ENCODE data around the gene SLC4A1.

SLC4A1 gene

GRCh38 chr17:44216694-44217093, 51.2 kb downstream of the SLC4A1 start:
- peak overlapping the region; percentile 73 for H3K4me3 ChIP-seq (ENCODE audit: low read depth, low read length)
- no peak for TF ChIP-seq CTCF (IDR thresholded peaks at IDR 0.05; ENCODE audit: borderline replicate concordance, insufficient read depth, low read depth, low read length)

- peak overlapping the region; percentile 73 for H3K4me3 ChIP-seq (ENCODE audit: low read depth, low read length)
- no peak for TF ChIP-seq CTCF (IDR thresholded peaks at IDR 0.05; ENCODE audit: borderline replicate concordance, insufficient read depth, low read depth, low read length)
These were observed 51.8 kb downstream of the SLC4A1 start for GRCh38 chr17:44216173-44216572.

- TF ChIP-seq CTCF (IDR thresholded peaks at IDR 0.05; ENCODE audit: borderline replicate concordance, insufficient read depth, low read depth, low read length), result no peak
- H3K4me3 ChIP-seq (ENCODE audit: low read depth, low read length), result no peak overlapping the region
These were observed 53.0 kb downstream of the SLC4A1 start for GRCh38 chr17:44214896-44215295.

- TF ChIP-seq CTCF (IDR thresholded peaks at IDR 0.05; ENCODE audit: borderline replicate concordance, insufficient read depth, low read depth, low read length), result no peak
- no peak overlapping the region for H3K4me3 ChIP-seq (ENCODE audit: low read depth, low read length)
These were observed 53.8 kb downstream of the SLC4A1 start for GRCh38 chr17:44214230-44214494.

GRCh38 chr17:44213403-44214229, 54.3 kb downstream of the SLC4A1 start:
- no peak overlapping the region for H3K4me3 ChIP-seq (ENCODE audit: low read depth, low read length)

GRCh38 chr17:44212507-44213402, 55.2 kb downstream of the SLC4A1 start:
- TF ChIP-seq CTCF (IDR thresholded peaks at IDR 0.05; ENCODE audit: borderline replicate concordance, insufficient read depth, low read depth, low read length), result no peak
- no peak overlapping the region for H3K4me3 ChIP-seq (ENCODE audit: low read depth, low read length)

More at GRCh38 chr17:44213403-44214229, 54.3 kb downstream of the SLC4A1 start:
- TF ChIP-seq CTCF (IDR thresholded peaks at IDR 0.05; ENCODE audit: borderline replicate concordance, insufficient read depth, low read depth, low read length), result no peak

Measured in GM12875 (cell line).